Muscle of back (tissue), 11 donors: ENCODE data around the gene SIAH3. TPM values are rescaled to one million over a fixed set of nuclear protein-coding genes. Genes with fewer than 3 reads are reported as not detected.
A peak's percentile ranks its signal among the peaks of the same experiment; 100 is the strongest.

Experiments
- DNase-seq, 3 donors: peaks; one replicate each; pipeline versions ENCODE4 v3.0.0 to v3.0.0-alpha.2; 2013
- polyA plus RNA-seq, 10 donors: library from polyadenylated mRNA; unstranded; fragments of 120-200 nt; gene quantifications; one replicate each; pipeline ENCODE4 v1.2.1, GENCODE V29; 2013; ENCODE audit not compliant: insufficient read length in 10 of 10

Gene SIAH3
- polyA plus RNA-seq, 10 donors = 0.05 to 0.42 (median 0.09) TPM

DNA sequence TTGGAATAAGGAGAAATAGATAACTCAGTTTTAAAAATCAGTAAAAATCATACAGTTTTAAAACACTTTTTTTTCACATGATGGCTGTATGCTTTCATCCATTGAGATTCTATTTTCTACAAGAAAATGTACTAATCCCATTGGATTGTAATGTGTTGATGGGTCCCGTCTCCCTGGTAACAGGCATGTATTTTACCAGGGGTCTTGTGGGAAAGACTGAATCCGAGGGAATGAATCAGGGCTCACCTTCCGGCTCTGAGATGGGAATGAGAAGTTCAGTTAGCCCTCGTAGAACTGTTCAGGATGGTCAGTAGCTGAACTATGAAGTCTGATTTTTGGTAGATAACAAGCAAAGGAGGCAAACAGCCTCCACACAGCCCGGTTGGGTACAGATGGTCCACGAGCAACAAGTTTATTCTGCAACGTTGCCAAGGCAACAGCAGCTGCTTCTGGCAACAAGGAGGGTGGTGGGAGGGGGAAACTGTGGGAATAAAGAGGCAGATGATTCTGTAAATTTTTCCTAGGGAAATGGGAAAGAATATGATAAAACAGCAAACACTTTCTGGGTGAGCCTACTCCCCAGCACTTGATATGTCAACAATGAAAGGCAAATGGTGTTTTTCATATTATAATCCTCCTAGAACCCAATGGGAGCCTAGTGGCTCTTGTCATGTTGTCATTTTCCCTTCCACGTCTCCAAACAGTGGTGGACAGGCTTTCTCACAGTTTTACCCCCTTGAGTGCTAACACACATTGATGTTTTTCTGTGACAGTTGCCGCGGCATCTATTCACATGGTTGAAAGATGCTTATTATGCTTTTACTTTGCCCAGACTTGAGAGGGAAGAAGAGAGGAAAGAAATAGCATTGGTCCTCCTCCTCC is 12.4 kb upstream of the SIAH3 start:
- DNase-seq = peak in 1 of 3 donors; percentile 36

DNA sequence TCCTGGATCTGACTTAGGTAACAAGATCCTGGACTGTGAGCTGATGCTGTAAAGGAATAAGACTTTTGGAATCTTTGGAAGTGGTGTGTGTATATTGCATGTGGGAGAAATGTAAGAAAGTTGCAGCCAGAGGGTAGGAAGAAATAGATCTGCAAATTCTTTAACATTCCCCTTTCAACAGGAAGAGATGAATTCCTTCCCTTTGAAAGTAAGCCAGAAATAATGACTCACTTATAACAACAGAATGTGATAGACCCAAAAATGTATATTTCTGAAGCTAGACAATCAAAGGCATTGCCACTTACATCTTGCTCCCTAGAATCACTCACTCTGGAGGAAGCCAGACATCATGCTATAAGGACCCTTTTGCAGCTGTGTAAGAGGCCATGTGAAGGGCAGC is 9.8 kb upstream of the SIAH3 start:
- DNase-seq = peak in 1 of 3 donors; percentile 28

DNA sequence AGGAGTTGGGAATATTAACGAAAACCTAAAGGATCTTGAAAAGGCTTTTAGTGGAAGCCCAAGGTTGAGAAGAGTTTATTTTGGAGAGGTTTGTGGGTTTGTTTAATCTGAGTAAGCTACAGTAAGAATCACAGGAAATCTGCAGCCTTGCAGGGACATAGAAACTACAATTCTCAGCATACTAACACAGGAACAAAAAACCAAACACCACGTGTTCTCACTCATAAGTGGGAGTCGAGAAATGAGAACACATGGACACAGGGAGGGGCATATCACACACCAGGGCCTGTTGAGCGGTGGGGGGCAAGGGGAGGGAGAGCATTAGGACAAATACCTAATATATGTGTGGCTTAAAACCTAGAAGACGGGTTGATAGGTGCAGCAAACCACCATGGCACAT is 8.7 kb upstream of the SIAH3 start:
- no peak for DNase-seq

DNA sequence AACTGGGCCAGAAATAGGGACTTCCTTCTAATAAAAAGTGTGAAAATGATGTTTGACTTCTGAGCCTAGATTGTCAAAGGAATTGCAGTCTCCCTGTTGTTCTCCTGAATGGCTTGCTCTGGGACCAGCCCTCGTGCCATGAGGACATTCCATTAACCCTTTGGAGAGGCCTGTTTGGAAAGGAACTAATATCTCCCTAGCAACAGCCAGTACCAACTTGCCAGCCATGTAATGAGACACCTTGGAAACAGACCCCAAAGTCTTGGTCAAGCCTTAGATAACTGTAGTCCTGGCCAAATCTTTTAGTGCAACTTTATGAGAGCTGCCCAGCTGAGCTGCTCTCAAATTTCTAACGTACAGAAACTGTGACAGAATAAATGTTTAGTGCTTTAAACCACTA is 8.2 kb upstream of the SIAH3 start:
- peak in 1 of 3 donors; percentile 21 for DNase-seq

DNA sequence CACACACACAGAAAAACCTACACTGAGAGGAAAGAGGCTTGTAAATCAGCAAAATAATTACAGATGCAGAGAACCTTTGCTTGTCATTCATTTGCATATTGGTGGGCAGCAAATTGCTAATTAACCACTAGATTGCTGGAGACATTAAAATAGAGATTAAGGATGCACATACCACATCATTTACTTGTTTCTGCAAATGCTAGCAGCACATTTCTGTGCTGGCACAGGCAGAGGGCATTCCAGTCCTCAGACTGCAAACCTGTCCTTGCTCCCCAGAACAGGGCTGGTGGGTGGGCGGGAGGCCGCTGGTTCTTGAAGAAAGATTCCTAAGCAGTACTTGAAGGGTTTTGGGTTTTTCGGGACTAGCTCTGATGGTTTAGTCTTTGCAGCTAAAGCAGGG is 941 bp upstream of the SIAH3 start:
- DNase-seq = no peak

DNA sequence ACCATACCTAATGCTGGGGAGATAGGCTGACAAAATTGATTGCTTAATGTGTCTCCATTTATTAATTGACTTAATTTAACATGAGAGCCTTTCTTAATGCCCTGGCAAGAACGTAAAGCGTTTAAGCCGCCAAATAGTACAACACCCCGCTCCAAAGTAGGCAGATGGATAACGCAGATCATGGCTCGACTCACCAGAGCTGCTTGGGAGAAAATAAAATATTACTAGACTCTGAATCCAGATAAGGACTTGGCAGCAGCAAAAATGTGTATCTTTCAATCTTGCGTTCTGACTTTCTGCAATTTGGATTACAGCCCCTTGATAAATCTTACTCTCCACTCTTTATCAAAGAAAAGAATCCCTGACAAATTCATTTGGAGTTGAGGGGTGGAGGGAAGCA is 403 bp upstream of the SIAH3 start:
- DNase-seq = no peak

DNA sequence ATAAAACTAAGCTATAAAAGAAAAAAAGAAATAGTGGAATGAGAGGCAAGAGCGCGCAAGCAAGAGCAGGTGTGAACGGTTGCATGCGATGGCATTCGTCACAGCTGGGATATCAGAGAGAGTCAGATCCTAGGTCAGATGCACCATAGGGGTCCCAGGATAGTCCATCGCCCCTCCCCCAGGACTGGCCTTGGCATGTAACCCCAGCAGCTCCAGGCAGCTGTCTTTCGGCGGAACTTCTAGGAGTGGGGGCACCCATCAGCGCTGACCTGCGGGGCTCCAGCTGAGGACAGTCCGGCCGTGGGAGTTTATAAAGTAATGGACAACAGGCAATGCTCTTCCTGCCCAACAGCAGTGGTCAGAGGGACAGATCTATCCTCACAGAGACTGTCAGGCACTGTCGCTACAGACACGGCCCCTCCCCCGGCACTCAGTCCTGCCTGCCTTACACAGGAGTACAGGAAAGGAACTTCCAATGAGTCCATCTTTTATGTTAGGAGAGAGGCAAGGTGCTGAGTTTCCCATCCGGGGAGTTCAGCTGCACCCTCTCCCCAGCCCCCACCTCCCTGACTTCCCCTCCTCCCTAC is 1.4 kb downstream of the SIAH3 start:
- peak in 1 of 3 donors; percentile 8 for DNase-seq

DNA sequence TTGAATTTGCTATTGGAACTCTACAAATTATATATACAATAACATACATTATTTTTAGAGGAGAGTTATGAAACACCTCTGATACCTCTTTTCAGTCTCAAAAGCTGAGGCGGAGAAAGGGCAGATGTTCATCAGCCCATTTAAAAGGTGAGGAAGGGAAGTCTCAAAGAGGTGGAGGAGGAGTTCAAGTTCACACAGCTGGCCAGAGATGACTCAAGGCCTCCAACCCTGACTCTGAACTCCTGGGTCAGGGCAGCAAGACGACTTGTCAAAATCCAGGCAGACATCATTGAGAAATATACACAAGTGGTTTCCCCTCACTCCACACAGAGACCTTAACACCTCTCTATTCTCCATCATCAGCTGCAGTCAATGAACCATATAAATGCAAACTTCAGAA is 2.1 kb downstream of the SIAH3 start:
- DNase-seq = no peak

DNA sequence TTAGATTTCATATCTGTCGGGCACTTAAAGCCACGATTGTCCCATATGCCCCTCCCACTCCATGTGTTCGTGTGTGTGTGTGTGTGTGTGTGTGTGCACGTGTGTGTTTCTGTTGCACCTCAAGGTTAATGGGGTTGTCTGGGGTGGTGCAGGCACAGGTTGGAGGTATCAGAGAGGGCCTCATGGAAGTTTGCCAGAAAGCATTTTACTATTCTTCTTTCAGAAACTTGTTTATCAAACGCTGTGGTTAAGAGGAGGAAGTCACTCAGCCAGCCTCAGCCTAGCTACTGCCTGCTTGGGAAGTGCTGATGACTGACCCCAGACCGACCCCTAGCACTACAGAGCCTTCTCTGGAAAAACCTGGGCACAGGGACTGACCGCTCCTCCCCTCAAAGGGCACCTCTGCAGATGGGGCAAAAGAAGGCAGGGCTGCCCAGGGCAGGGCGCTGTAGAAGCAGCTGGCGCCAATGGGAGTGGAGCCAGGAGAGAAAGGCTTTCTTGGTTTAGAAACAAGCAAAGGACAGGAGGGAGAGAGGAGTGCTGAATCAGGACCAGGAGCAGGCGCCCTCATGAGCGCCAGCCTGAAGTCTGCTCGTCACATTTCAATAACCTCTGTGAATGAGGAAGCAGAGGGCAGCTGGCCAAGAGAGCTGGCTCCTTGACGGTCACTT is 3.9 kb downstream of the SIAH3 start:
- DNase-seq = peak in 1 of 3 donors; percentile 41

DNA sequence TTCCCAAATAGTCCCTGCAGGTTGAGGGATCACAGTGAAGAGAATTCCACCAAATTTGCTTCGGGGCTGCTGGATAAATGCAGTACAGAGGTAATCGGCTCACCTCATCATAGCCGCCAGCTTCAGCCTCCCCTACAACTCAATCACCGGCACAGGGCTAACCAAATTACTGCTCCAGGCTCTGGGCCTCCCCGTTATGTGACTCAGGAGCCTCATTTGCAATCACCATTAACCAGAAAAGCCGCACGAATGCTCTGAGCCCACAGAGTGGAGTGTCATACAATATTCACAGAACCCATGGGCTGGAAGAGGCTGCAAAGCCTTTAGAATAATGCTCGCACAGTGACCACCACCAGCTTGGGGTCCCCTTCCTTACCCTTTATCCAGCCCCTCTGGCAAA is 4.9 kb downstream of the SIAH3 start:
- DNase-seq = no peak

DNA sequence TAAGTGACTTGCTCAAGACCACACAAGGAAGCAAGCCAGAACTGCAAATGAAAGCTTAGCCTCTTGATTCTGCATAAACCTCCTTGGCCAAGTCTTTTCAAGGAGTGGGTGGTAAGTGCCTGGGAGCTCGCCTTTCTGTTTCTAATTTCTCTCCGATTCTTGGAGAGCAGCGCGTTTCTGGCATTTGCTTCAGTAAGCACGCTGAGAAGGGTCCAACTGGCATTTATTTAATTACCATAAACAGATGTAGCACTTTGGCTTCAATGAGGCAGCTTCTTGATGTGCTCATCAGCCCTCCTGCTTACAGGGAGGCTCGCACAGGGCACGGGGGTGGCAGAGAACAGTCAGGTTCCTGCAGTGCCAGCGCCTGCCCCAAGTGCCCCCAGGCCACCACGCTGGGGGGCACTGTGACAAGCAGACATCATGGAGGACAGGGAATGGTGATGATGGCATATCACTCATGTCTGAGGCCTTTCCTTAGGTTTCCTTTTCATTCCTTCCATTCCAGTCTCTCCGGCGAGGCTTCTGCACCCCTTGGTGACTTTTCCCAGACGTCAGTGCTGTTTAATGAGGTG is 13.3 kb downstream of the SIAH3 start:
- peak in 1 of 3 donors; percentile 12 for DNase-seq

DNA sequence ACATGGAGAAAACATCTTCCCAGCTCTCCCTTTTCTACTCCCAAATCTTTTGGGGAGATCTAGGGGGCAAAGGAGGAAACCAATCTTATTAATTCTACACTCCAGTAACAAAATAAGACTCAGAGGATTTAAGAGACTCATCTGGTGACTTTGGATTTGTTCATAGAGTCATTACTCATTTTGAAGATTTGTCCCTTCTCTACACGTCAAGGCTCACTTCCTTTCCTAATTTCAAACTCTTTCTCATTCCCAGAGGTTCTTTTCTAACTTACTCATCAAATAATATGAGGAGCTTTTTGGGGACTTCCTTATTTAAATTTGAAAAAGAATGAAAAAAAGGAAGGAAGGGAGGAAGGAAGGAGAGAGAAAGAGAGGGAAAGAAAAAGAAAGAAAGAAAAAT is 14.4 kb downstream of the SIAH3 start:
- DNase-seq = no peak

DNA sequence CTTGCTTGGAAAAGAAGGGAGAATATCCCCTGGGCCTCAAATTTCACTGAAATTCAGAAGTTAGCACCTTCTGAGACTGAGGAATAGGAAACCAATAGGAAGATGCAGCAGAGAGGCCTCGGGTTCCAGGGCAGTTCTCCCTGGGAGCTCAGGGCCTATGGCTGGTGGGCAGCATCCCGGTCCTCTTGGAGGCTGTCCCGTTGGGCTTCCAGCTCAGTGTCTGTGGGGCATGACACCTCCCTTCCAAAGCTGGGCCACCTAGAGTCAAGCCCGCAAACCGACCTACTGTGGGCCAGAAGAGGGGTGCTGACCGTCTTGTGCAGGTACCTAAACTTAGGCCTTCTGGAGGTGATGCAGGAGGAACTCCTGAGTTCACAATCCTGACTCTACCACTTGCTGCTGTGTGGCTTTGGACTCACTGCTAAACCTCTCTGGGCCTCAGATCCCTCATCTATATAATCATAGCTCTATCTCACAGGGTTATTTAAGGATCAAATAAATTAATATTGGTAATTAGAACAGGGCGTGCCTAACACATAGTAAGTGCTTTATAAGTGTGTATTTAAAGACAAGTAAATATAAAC is 17.1 kb downstream of the SIAH3 start:
- no peak for DNase-seq

DNA sequence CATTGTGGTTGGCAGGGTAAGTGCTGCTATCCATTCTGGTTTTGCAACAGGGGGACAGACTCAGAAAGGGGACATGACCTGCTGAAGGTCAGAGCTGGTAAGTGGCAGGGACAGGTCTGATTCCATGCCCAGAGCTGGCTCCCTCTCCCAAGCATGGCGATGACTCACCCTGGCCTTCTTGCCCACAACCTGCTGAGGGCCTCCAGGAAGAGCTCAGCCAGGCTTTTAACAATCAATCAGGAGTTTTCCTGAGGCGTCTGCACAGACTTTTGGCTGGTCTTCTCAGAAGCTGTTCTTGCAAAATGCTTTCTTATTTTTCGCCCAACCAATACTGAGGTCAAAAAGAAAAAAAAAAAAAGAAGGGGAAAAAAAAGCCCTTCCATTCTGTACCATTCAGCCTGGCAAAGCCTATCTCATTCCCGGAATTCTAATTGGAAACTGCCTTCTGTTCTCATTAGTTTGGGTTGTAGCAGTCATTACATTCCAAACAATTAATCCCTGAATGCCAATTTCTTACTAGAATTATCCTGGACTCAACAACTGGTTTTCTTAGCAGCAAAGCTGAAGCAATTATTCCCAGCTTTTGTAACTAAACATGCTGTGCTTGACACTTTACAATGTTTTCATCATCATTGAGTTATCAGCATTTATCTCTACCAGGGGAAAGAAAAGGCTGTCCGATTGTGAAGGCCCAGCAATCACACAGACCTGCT is 17.7 kb downstream of the SIAH3 start:
- DNase-seq = peak in 1 of 3 donors; percentile 11

DNA sequence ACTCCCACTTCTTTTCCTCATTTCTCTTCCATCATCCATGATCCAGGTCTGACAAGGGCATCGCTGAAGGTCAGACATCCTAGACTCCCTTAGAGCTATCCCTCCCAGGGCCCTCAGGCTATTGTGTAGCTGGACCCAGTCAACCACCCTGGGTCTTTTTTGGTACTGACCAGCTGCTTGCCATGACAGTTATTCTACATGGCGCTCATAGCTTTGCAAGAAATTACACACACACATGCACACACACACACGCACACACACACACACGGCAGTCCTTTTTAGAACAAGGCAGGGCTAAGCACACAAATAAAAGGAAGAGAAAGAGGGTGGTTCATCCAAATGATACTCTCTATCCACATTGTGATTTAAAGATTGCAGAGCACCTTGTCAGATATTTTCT is 18.3 kb downstream of the SIAH3 start:
- no peak for DNase-seq

DNA sequence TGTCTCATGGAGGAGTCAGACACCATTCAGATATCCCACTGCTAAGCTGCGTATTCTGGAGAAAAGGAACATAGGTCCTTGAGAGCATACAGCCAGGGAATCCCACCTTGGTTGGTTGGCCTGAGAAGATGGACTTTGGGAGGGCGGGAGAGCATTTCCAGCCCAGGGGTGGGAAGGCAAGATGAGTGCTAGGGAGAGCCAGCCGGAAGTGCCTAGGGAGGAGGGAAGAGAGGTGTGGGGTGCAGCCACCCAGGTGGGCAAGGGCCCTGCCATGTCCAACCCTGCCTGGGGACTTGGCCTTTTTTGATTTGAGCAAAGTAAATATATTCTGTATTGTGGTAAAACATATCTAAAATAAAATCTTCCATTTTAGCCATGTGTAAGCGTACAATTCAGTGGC is 19.7 kb downstream of the SIAH3 start:
- no peak for DNase-seq

DNA sequence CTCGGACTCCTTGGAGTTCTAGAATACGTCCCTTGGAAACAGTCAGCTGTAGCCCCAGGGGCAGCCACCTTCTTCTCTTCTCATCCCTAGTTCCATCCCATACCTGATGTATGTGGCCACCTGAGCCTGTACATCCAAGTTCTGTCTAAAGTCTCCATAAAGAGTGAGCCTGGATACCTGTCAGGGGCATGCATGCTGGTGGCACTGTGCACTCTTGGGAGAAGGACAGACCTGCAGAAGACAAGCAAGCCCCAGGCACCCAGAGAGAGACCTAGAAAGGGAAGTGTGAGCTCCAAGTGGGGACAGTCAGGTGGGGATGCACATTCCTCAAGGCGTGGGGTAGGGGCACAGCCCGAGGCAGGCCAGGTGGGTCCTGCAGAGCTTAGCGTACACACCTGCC is 21.4 kb downstream of the SIAH3 start:
- DNase-seq = no peak

DNA sequence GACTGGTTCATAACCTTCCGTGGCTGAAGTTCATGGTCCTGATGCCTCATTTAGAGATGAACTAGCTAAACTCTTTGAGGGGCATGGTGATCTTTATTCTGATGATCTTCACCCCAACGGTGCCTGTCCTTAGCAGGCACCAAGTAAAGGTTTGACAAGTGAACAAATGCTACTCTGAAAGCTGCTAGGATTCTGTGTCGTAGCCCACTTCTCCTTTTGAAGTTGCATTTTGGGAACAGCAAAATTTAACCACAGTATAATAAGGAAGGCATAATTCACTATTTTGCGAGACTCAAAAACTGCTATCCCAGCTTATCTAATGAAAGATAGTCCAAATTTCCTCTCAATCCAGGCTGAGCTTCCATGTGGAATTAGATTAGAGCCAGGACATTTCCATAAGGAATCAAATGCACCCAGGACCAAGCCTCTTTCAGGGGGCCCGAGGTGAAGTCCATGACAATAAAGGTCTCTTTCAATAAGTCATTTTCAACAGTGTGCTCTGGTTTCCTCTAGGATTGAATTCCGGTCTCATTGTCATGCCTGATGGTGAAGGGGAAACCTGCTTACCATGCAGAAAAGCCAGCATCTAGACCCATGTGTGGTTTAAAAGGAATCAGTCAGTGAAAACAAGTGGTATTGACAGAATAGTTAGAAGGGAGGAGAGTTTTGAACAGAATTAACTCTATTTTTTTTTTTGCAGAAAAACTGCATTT is 23.1 kb downstream of the SIAH3 start:
- no peak for DNase-seq

DNA sequence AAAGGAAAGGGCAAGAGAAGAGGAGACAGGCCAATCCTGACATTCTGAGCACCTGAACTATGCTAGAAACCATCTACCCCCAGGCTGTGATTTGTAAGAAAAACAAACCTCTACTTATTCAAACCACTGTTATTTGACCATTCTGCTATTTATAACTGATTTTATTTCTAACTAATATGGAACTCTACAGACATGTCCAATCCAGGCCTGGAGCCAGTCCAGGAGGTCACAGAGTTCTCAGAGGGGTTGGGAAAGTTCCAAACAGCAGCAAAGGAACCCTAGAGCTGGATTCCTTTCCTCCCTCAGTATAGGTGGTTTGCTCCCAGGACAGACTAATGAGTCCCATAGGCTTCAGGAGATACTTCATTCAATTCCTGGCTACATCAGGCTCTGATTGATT is 24.2 kb downstream of the SIAH3 start:
- DNase-seq = no peak

DNA sequence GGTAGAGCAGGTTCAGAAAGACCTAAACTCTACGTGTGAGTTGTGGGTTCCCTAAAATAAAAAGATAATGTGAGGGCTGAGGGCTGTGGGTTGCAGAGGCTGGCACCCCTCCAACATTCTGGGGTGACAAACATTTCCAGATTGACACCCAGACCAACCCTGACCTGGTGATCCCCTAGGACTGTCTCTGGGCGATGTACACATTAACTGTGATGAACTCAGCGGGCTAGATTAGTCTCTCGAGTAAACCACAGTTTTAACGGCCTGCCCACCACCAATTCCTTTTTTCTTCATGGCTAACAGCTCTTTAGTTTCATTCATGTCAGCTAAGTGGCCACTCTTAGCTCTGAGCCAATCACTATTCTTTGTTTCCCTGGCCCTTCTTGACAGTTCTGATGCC is 24.8 kb downstream of the SIAH3 start:
- DNase-seq = no peak

DNA sequence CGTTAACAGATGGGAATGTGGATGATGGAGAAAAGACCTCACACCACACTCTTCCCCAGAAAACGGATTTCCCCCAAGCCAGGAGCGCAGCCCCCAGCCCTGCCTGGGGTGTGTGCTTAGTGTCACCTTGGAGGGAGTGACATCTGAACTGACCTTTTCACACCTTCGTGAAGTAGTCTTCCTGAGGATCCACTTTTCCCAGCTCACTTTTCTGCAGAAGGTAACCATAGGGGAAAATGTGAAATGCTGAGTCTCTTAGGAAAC is 26.2 kb downstream of the SIAH3 start:
- no peak for DNase-seq
